Upper lobe of left lung (tissue), 6 donors: ENCODE measurements around the gene NCS1. TPM values are rescaled to one million over a fixed set of nuclear protein-coding genes. Genes with fewer than 3 reads are reported as not detected.

ENCODE experiments used
- ATAC-seq, 2 donors: fragments of 200-7000 bp; cut with Tn5 transposase; one replicate each; pipeline ENCODE4 v1.9.1; 2022; ENCODE audit warnings: mild to moderate bottlenecking in 2 of 2, moderate library complexity in 2 of 2; ENCODE audit not compliant: low FRiP score in 2 of 2
- DNase-seq, 2 donors: peaks; one replicate each; pipeline ENCODE4 v3.0.0-alpha.2; 2019 to 2020
- H3K27ac ChIP-seq, 4 donors: fragments of 200-600 bp; sonication (generic); one replicate each; pipeline ENCODE4 v1.5.1; 2016 to 2019
- H3K27me3 ChIP-seq, 4 donors: fragments of 200-600 bp; sonication (generic); one replicate each; pipeline ENCODE4 v1.5.1; 2017 to 2019
- H3K36me3 ChIP-seq, 4 donors: fragments of 200-600 bp; sonication (generic); one replicate each; pipeline ENCODE4 v1.5.1; 2016 to 2019
- H3K4me1 ChIP-seq, 4 donors: fragments of 200-600 bp; sonication (generic); one replicate each; pipeline ENCODE4 v1.5.1; 2018 to 2019
- H3K4me3 ChIP-seq, 4 donors: fragments of 200-600 bp; sonication (generic); one replicate each; pipeline ENCODE4 v1.5.1; 2017 to 2019; ENCODE audit warnings: mild to moderate bottlenecking in 2 of 4, moderate library complexity in 1 of 4
- H3K9me3 ChIP-seq, 4 donors: fragments of 200-600 bp; sonication (generic); one replicate each; pipeline ENCODE4 v1.5.1; 2018 to 2019
- EP300 ChIP-seq, 4 donors: sonication (generic); formaldehyde crosslinking; IDR thresholded peaks; one replicate each; pipeline ENCODE4 v1.5.1; 2017; ENCODE audit warnings: antibody characterized with exemption in 4 of 4, control low read depth in 2 of 4
- POLR2A ChIP-seq, 4 donors: fragments of 450-650 bp; IDR thresholded peaks; one replicate each; pipeline ENCODE4 v1.5.1; 2016 to 2017; ENCODE audit warnings: antibody characterized with exemption in 4 of 4, mild to moderate bottlenecking in 2 of 4
- POLR2AphosphoS5 ChIP-seq, 2 donors: sonication (generic); formaldehyde crosslinking; IDR thresholded peaks; one replicate each; pipeline ENCODE4 v1.5.1; 2017; ENCODE audit warnings: antibody characterized with exemption in 2 of 2
- WGBS, 2 donors: methylation state at CpG; one replicate each; pipeline ENCODE4 v1.1.5; 2017 to 2018; 5-methylcytosine and 5-hydroxymethylcytosine counted together
- total RNA-seq, 6 donors: library from RNA; depleted of rRNA in 4 of 6; stranded (reverse); fragments of >200 nt in 4 of 6; gene quantifications; one replicate each; pipeline versions ENCODE4 v1.1.0 to v1.2.1, GENCODE V29; 2016 to 2021
- TF ChIP-seq, protein P1 (sequence below), 6 experiments: fragments of 450-650 bp in 4 of 6; fragments of 200-600 bp in 2 of 6; sonication (generic) in 2 of 6; IDR thresholded peaks; one replicate each; pipeline ENCODE4 v1.5.1; 2016 to 2019; ENCODE audit warnings: antibody characterized with exemption in 6 of 6
- donor health status: DM: no; HTN: no; CAD: no; lungs with moderate emphysema.
- donor health status: DM: no; HTN: yes; CAD: no; lungs with severe emphysema.

NCS1 gene
- total RNA-seq, 6 donors from 2014 or later = 2.7 to 10.0 (median 3.9) TPM

DNA sequence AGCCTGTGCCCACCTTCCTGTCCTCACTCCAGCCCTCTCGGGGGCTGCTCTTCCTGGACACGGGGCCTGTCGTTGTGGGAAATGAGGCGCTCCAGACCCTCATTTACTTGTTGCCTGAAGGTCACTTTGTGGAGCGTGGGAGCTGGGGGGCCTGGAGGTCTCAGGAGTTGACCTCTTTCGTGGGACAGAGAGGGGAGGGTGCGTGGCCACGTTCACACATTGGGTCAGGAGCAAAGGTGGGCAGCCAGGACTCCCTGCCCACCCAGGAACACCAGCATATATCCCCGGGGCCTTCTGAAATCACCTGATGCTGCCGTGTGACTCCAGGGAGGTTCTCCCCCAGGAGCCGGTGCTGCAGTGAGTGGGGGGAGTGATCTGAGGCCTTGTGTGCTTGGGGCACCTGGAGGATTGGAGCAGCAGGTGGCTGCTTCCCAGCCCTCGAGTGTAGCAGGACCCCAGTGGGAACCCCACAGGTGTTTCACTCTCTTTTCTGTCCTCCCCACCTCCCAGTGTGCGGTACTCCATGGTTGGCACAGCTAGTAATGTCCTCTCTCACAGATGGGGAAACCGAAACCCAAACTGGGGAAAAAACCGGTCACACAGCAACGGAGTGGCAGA is 20.3 kb downstream of the NCS1 start:
- ATAC-seq (no peak), DNase-seq (no peak)
- 67 to 80% methylated on average over 9 to 16 of the region's 16 CpGs for WGBS, 2 donors
- TF ChIP-seq POLR2A (IDR thresholded peaks at IDR 0.05) (no peak), POLR2AphosphoS5 (IDR thresholded peaks at IDR 0.05) (no peak), EP300 (IDR thresholded peaks at IDR 0.05) (no peak)
- TF ChIP-seq, protein P1, sequence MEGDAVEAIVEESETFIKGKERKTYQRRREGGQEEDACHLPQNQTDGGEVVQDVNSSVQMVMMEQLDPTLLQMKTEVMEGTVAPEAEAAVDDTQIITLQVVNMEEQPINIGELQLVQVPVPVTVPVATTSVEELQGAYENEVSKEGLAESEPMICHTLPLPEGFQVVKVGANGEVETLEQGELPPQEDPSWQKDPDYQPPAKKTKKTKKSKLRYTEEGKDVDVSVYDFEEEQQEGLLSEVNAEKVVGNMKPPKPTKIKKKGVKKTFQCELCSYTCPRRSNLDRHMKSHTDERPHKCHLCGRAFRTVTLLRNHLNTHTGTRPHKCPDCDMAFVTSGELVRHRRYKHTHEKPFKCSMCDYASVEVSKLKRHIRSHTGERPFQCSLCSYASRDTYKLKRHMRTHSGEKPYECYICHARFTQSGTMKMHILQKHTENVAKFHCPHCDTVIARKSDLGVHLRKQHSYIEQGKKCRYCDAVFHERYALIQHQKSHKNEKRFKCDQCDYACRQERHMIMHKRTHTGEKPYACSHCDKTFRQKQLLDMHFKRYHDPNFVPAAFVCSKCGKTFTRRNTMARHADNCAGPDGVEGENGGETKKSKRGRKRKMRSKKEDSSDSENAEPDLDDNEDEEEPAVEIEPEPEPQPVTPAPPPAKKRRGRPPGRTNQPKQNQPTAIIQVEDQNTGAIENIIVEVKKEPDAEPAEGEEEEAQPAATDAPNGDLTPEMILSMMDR (IDR thresholded peaks at IDR 0.05) = no peak
- Histone ChIP-seq H3K4me3 (no peak overlapping the region), H3K36me3 (no peaks in the 10 kb centered on the region), H3K27me3 (no peaks in the 10 kb centered on the region), H3K4me1 (no peaks in the 10 kb centered on the region), H3K9me3 (no peaks in the 10 kb centered on the region), H3K27ac (no peak overlapping the region)

DNA sequence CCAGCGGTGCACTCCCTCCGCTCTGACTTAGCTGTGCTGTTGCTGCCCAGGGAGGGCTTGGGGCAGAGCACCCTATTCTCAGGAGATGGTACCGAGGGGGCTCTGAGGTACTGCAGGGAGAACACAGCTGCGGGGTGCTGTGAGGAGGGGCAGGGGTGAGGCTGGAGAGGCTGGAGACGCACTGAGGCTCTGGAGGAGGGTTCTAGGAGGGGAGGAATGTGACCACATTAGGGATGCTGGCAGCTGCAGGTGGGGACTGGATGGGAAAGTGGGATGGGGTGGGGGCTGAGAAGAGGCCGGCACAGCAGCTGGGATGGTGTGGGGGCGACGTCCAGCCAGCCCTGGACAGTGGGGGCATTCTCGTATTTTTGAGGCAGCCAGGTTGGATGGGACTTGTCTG is 20.9 kb downstream of the NCS1 start:
- Histone ChIP-seq H3K36me3 (no peaks in the 10 kb centered on the region), H3K27me3 (no peaks in the 10 kb centered on the region), H3K9me3 (no peaks in the 10 kb centered on the region), H3K4me1 (no peaks in the 10 kb centered on the region), H3K4me3 (no peak overlapping the region), H3K27ac (no peak overlapping the region)
- DNase-seq = no peak
- no peak for ATAC-seq
- 83 to 86% methylated on average over 6 to 9 of the region's 9 CpGs for WGBS, 2 donors
- TF ChIP-seq, protein P1 (IDR thresholded peaks at IDR 0.05) = no peak
- TF ChIP-seq POLR2AphosphoS5 (IDR thresholded peaks at IDR 0.05) = no peak
- no peak for TF ChIP-seq POLR2A (IDR thresholded peaks at IDR 0.05)
- TF ChIP-seq EP300 (IDR thresholded peaks at IDR 0.05) = no peak

DNA sequence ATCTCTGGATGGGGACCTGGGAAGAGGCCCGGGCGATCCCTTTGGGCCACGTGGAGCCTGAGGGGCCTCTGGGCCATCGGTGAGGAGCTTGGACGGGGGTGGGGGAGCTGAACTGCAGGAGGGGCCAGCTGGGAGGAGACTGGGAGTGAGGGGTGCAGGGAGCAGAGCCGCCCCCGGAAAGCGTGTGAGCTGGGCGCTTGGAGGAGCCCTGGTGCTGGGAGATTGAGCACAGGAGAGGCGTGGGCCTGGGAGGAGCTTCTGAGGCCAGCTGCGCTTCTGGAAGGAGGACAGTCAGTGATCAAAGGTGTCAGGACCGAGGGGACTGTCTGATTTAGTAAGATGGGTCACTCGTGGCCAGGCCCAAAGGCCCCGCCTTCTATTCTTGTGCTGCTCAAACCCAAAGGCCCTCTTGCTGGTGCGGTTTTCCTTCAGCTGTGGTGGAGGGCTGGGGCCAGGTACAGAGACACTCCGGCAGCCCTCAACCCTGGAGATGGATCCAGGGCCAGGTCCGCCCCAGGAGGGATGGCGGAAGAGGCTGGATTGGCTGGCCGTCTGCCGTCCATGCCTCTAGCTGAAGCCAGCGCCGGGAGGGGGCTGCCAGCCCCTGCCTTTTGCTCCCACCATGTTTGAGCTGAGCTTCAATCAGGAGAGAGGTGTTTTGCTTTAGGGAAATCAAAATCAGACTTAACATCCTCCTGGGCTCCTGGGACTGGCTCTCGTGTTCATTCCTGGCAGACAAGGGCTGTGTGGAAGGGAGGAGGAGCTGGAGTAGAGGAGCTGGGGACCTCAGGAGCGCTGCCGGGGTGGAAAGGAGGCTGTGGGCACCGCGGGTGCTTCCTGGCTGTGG is 21.6 kb downstream of the NCS1 start:
- H3K27me3 ChIP-seq = no peaks in the 10 kb centered on the region
- no peaks in the 10 kb centered on the region for H3K4me1 ChIP-seq
- TF ChIP-seq POLR2AphosphoS5 (IDR thresholded peaks at IDR 0.05) = no peak
- TF ChIP-seq, protein P1 (IDR thresholded peaks at IDR 0.05) = no peak
- TF ChIP-seq EP300 (IDR thresholded peaks at IDR 0.05) = no peak
- TF ChIP-seq POLR2A (IDR thresholded peaks at IDR 0.05) = no peak
- no peaks in the 10 kb centered on the region for H3K36me3 ChIP-seq
- DNase-seq = no peak
- no peak for ATAC-seq
- no peak overlapping the region for H3K4me3 ChIP-seq
- WGBS, 2 donors = 64 to 74% methylated on average over 21 to 27 of the region's 27 CpGs
- H3K27ac ChIP-seq = no peak overlapping the region
- H3K9me3 ChIP-seq = no peaks in the 10 kb centered on the region

DNA sequence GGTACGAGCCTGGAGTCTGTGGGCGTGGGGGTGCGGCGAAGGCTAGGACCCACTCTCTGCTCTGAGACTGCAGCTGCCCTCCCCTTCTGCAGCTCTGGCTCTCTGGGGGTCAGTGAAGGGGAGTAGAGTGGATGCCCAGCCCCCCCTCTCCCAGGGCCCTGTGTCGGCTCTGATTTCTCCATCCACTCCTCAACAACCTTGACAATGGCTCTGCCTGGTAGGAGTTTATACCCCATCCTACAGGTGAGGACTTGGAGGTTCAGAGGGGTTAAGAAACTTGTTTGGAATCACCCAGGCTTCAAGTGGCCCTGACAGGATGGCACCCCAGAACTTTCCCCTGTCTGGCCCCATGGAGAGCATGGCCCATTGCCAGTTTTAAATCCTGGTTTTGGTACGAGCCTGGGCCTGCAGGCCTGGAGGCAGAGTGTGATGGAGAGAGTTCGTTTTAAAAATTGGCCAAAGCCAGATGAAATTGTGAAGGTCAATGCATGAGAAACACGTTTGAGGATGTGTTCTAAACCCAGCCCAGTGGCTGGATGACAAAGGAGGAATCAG is 22.3 kb downstream of the NCS1 start:
- DNase-seq (no peak), ATAC-seq (no peak)
- H3K4me1 ChIP-seq = no peaks in the 10 kb centered on the region
- WGBS, 2 donors = 63 to 66% methylated on average over 3 to 8 of the region's 8 CpGs
- H3K27me3 ChIP-seq = no peaks in the 10 kb centered on the region
- H3K4me3 ChIP-seq = no peak overlapping the region
- no peak overlapping the region for H3K27ac ChIP-seq
- H3K9me3 ChIP-seq = no peaks in the 10 kb centered on the region
- no peaks in the 10 kb centered on the region for H3K36me3 ChIP-seq
- no peak for TF ChIP-seq POLR2AphosphoS5 (IDR thresholded peaks at IDR 0.05)
- TF ChIP-seq EP300 (IDR thresholded peaks at IDR 0.05) = no peak
- no peak for TF ChIP-seq POLR2A (IDR thresholded peaks at IDR 0.05)
- TF ChIP-seq, protein P1 (IDR thresholded peaks at IDR 0.05) = no peak
